Measurements from ENCODE around the gene EXTL1.

DNA sequence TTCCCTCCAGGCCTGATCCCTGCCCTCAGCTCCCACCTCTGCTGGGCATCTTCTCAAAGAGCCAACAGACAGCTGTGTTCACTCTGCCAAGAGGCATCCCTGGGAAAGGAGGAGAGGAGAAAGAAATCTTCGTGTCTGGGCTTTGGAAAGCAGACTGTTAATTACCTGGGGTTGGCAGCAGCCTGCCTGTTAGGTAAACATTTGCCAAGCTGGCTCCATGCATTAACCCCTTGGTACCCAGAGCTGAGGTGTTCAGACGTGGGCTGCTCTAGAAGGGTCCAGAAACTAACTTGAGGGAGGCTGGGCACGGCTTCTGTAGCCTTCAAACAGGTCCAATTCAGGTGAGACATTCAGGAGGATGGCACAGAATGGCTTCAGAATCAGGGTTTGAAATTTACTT is 8.7 kb upstream of the EXTL1 start:
- TF ChIP-seq, protein P1, sequence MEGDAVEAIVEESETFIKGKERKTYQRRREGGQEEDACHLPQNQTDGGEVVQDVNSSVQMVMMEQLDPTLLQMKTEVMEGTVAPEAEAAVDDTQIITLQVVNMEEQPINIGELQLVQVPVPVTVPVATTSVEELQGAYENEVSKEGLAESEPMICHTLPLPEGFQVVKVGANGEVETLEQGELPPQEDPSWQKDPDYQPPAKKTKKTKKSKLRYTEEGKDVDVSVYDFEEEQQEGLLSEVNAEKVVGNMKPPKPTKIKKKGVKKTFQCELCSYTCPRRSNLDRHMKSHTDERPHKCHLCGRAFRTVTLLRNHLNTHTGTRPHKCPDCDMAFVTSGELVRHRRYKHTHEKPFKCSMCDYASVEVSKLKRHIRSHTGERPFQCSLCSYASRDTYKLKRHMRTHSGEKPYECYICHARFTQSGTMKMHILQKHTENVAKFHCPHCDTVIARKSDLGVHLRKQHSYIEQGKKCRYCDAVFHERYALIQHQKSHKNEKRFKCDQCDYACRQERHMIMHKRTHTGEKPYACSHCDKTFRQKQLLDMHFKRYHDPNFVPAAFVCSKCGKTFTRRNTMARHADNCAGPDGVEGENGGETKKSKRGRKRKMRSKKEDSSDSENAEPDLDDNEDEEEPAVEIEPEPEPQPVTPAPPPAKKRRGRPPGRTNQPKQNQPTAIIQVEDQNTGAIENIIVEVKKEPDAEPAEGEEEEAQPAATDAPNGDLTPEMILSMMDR (IDR thresholded peaks at IDR 0.05; ENCODE audit: insufficient read depth, low read length, poor library complexity, severe bottlenecking): no peak
- no peak for TF ChIP-seq EZH2phosphoT487 (conservative IDR thresholded peaks at IDR 0.05; ENCODE audit: low read length)

All from SU-DHL-6 (cell line).